ENCODE measurements around the gene CTU2.

The CTU2 gene

GRCh38 chr16:88722784-88723506, 16.6 kb downstream of the CTU2 start:
- no peaks in the 10 kb centered on the region for H3K9me3 ChIP-seq
- H3K4me1 ChIP-seq (ENCODE audit: control insufficient read depth in 1 of 2, insufficient read depth in 1 of 2, low read depth in 1 of 2, low read length in 1 of 2): no peaks in the 10 kb centered on the region
- no peak overlapping the region for H3K4me3 ChIP-seq (ENCODE audit: low read depth in 1 of 2, low read length in 1 of 2)
- H3K27ac ChIP-seq: no peak overlapping the region
- no peaks in the 10 kb centered on the region for H3K27me3 ChIP-seq
- no peak for TF ChIP-seq CTCF (IDR thresholded peaks at IDR 0.05)
- H3K36me3 ChIP-seq: peaks cover 78% of the 10 kb centered on the region

DNA sequence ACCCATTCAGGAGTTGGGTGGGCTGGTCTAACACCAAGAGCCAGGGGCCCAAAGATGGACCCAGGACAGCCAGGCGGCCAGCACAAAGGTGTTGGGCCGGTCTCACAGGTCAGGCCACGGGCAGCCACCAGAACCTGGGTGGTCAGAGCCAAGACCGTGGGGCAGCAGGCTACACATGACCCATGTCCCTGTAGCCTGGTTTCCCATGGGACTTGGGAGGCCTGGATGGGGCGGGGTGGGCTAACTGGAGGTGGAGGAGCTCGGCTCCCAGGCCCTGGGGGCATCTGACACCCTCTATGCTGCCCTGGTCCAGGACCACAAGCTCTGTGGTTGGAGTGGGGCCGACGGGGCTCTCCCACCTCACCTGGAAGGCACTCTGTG, 17.2 kb downstream of the CTU2 start:
- H3K27me3 ChIP-seq: no peaks in the 10 kb centered on the region
- no peak for TF ChIP-seq CTCF (IDR thresholded peaks at IDR 0.05)
- H3K4me3 ChIP-seq (ENCODE audit: low read depth in 1 of 2, low read length in 1 of 2): no peak overlapping the region
- peaks cover 78% of the 10 kb centered on the region for H3K36me3 ChIP-seq
- no peak overlapping the region for H3K27ac ChIP-seq
- no peaks in the 10 kb centered on the region for H3K9me3 ChIP-seq
- no peaks in the 10 kb centered on the region for H3K4me1 ChIP-seq (ENCODE audit: control insufficient read depth in 1 of 2, insufficient read depth in 1 of 2, low read depth in 1 of 2, low read length in 1 of 2)

DNA sequence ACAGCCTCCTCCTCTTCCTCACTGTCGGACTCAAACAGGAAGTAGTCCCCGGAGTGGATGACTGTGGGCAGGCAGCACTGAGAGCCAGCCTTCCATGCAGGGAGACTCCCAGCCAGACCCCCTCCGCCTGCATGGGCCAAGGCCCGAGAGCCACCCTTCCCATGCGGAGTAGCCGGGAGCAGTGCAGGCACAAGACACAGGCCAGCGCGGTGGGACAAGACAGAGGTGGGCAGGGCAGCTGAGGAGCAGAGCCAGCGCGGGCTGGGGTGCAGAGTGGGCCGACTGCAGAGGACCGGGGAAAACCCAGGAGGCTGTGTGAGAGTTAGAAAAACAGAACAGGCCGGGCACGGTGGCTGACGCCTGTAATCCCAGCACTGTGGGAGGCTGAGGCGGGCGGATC, 17.6 kb downstream of the CTU2 start:
- Histone ChIP-seq H3K36me3 (peaks cover 74% of the 10 kb centered on the region), H3K27ac (no peak overlapping the region), H3K4me3 (ENCODE audit: low read depth in 1 of 2, low read length in 1 of 2) (no peak overlapping the region), H3K4me1 (ENCODE audit: control insufficient read depth in 1 of 2, insufficient read depth in 1 of 2, low read depth in 1 of 2, low read length in 1 of 2) (no peaks in the 10 kb centered on the region), H3K9me3 (no peaks in the 10 kb centered on the region), H3K27me3 (no peaks in the 10 kb centered on the region)
- TF ChIP-seq CTCF (IDR thresholded peaks at IDR 0.05): no peak

DNA sequence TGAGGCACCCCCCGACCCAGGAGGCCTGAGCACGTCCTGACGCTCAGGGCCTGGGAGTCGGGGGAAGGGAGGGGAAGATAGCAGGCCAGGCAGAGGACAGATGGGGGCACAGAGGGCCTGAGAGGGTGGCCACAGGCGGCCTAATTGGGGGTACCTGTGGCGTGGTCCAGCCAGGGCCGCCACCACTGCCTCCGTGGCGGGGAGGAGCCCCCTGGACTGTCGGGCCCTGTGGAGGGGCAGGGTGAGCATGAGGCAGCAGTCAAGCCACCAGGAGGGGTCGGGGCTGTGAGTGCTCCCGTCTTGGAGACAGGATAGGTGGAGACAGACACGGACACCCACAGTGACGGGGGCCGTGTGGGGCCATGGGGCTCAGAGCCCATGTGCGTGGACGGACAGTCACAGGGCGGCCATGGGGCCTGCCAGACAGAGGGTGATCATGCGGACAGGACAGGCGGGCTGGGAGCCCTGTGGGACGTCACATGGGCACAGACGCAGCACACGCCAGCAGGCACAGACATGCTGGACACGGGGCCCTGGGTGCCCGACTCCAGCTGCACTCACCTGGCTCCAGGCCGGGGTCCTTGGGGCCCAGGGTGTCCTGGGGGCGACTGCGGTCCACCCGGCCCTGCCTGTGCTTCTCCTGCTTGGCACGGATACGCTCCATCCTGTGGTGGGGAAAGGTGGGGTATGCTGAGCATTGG, 18.7 kb downstream of the CTU2 start:
- Histone ChIP-seq H3K4me3 (ENCODE audit: low read depth in 1 of 2, low read length in 1 of 2) (no peak overlapping the region), H3K4me1 (ENCODE audit: control insufficient read depth in 1 of 2, insufficient read depth in 1 of 2, low read depth in 1 of 2, low read length in 1 of 2) (no peaks in the 10 kb centered on the region), H3K36me3 (peaks cover 65% of the 10 kb centered on the region), H3K27ac (no peak overlapping the region), H3K9me3 (no peaks in the 10 kb centered on the region), H3K27me3 (no peaks in the 10 kb centered on the region)
- no peak for TF ChIP-seq CTCF (IDR thresholded peaks at IDR 0.05)

- no peak overlapping the region for H3K27ac ChIP-seq
- H3K27me3 ChIP-seq: no peaks in the 10 kb centered on the region
- peaks cover 60% of the 10 kb centered on the region for H3K36me3 ChIP-seq
- no peak for TF ChIP-seq CTCF (IDR thresholded peaks at IDR 0.05)
- no peak overlapping the region for H3K4me3 ChIP-seq (ENCODE audit: low read depth in 1 of 2, low read length in 1 of 2)
- no peaks in the 10 kb centered on the region for H3K4me1 ChIP-seq (ENCODE audit: control insufficient read depth in 1 of 2, insufficient read depth in 1 of 2, low read depth in 1 of 2, low read length in 1 of 2)
- no peaks in the 10 kb centered on the region for H3K9me3 ChIP-seq
Measured at GRCh38 chr16:88725609-88726407, 19.5 kb downstream of the CTU2 start.
